Skin of body (tissue), 2 donors: Measurements from ENCODE around the gene PRXL2A. TPM values are rescaled to one million over a fixed set of nuclear protein-coding genes. Genes with fewer than 3 reads are reported as not detected.

Experiments
- DNase-seq: peaks from one replicate; lab custom pipeline; 2025; lab: John Stamatoyannopoulos, UW
- total RNA-seq: library from RNA; depleted of rRNA; stranded (reverse); fragments of >200 nt; gene quantifications from one replicate; pipeline ENCODE4 v1.2.3, GENCODE V29; 2014

PRXL2A gene
- total RNA-seq, 1 donor from 2014 or later, result 69.5 TPM

DNA sequence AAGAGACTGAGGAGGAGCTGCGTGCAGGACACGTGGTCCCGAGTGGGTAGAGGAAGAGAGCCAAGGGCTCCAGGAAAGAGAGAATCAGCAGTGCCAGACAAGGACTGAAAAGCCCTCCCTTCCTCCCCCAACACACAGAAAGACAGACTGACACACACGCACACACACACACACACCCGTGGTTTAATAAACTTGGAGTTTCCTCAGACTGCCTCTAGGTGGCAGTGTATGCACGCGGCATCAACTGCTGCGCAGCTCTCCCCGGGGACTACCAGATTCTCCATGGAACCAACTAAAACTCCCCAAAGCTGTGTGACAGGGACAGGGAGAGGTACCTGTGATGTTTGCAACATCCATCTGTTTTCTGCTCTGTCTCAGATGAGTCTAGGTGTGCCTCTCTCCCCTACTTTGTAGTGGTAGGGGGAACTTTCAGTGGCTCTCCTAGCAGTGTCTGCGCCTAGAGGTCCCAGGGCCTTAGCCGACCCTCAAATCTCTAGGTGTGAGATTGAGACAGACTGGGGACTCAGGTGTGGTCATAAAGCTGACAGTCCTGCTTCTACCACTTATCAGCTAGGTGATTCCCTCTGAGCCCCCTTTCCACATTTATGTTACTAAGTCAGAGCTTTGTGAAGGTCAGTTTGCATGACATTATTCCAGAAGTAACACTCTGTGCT lies 36.4 kb downstream of the PRXL2A start:
- peak; percentile 40 for DNase-seq

DNA sequence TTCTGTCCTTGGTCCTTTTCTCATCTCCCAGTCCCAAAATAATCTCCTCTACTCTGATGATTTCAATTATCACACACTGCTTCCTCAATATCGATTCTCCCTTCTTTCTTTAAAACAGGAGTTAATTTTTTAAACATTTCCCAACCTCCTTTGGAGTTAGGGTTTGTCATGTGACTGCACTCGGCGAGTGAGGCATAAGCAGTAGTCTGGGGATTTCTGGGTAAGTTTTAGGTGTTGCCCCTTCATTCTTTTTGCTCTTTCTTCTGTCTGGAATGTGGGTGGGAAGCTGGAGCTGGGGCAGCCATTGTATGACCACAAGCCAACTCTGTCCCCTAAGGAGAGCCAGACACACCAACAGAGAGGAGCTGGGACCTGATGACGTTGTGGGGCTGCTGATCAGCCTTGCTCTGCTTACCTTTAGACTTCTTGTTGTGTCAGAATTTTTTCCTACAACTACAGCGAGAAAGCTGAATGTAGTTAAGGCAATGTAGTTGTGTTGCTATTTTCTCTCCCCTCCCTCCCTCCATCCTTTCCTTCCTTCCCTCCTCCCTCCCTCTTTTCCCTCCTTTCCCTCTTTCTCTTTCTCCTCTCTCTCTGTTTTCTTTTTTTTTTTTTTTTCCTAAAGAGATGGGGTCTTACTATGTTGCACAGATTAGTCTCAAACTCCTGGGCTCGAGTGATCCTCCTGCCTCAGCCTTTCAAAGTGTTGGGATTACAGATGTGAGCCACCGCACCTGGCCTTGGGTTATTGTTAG lies 39.3 kb downstream of the PRXL2A start:
- no peak for DNase-seq

DNA sequence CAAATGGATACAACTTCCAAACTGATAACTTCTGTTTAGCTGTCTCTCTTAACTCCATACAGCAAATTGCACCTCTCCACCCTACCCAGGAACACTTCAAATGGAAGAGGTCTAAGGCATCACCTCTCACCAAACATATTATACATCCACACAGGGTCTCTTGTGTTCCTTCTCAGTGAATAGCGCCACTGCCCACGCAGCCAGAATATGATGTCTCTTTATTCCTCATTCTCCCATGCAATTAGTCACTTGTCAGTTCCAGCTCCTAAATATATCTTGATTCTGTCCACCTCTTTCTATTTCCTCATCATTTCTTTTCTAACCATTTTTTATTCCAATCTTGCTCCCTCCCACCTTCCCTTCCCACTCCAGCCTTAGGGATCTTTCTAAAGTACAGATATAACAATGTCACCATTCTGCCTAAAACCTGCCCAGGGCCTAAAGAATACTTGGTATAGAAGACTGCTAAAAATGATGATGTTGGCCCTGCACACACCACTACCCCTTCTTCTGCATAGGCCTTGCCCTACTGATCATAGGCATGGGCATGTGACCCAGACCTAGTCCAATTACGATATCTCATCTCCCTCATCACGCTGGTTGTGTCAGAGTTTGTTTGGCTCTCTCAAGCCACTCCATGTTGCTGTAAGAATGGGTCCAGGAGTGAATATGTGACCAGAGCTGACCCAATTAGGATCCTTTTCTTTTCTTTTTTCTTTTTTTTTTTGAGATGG lies 40.0 kb downstream of the PRXL2A start:
- no peak for DNase-seq

- no peak for DNase-seq
Observed at GRCh38 chr10:80449520-80449919, 41.2 kb downstream of the PRXL2A start.

DNA sequence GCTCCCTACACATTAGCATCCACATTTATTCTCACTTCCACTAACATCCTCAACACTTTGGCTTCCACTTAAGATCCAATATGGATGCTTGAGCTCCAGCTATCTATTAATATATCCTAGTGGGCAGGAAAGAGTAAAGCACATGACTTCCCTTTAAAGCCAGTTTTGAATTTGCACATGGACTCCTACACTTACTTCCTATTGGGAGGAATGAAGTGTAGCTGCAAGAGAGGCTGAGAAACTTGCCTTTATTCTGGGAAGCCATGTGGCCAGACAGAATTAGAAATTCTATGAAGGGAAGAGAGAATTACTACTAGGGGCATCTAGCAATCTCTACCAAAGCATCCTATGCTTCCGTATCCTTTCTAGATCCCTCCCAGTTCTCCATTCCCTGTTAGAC lies 42.8 kb downstream of the PRXL2A start:
- no peak for DNase-seq

DNA sequence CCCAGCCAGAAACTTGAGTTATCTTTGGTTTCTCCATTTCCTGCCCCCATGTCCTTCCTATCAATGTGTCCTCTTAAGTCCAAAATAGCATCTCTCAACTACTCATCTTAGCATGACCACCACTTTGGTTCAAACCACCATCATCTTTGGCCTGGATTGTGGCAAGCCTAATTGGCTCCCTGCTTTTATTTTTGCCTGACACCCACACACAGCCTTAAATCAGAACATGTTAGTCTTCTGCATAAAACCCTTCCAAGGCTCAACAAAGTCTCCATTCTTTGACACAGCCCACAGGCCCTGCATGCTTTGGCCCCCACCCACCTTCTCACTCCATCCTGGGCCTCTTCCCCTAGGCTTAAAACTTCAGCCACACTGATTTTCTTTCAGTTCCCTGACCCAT lies 43.7 kb downstream of the PRXL2A start:
- DNase-seq, result no peak

DNA sequence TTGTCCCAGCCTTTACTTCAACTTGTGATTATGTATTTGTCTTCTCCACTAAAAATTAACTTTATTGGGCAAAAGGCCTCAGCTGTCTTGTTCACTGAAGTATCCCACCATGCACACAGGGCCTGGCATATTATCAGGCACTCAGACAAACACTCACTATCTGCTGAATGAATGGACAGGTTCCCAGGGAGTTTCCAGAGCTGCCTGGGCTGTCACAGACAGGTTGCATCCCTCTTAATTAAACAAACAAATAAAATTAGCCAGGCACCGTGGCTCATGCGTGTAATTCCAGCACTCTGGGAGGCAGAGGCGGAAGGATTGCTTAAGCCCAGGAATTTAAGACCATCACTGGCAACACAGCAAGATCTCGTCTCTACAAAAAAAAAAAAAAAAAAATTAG lies 44.3 kb downstream of the PRXL2A start:
- DNase-seq, result no peak

DNA sequence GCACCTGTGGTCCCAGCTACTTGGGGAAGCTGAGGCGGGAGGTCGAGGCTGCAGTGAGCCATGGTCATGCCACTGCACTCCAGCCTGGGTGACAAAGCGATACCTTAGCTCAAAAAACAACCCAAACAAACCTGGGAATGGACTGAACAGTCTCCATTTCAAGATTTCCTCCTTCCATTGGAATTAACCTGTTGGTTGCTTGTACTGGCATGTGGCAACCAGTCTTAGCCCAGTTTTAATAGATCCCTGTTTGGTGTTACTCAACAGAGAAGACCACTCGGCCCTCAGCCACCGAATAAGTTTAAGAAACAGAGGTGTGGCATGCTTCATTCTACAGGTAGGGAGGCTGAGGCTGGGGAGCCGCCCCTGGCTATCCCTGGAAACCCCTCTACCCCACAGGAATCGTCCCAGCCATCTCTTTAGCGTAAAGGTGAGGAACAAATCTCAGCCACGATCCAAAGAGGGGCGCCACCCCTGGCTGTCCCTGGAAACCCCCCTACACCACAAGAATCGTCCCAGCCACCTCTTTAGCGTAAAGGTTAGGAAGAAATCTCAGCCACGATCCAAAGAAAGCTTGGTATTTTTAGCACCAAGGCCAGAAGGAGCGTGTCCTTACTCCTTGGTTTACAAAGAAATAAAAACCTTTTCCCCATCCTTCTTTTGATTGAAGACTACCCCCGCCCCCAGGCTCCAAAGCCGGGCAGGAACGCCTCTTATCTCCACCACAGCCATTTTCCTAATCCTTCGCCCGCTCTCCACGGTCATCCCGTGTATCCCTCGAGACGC lies 44.9 kb downstream of the PRXL2A start:
- no peak for DNase-seq

DNA sequence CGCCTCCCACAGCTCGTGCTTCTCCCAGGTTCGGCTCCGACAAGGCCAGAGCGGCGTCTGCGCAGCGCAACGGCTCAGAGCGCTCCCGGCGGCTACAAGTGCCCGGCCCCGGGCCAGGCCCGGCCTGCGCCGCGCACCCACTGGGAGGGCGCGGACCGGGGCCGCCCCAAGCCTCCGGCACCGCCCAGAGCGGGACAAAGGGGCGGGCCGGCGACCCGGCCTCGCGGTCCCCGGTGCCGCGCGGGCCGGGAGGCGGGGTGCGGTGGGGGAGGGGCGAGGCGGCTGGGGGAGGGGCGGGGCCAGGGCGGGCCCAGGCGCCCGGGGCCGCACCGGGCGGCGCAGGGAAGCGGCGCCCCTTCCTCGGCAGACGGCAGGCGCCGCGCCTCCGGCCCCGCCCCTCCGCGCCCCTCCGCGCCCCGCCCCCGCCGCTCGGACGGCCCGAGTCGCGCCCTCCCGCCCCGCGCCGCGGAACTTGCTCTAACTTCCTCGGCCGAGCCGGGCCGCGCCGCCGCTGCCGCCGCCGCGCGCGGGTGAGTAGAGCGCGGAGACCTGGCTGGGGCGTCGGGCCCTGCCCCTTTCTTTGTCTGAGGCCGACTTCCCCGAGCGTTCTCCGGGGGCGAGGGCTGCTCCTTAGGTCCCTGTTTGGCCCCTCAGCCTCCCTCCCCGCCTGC lies 45.6 kb downstream of the PRXL2A start, which contains the start of gene TSPAN14:
TSS of gene TSPAN14 (plus strand) at position 469 of the 671 bp plus-strand sequence. CDS start 34,924 bp downstream, outside the sequence.
- peak; percentile 69 for DNase-seq

- no peak for DNase-seq
Observed at GRCh38 chr10:80454513-80455460, 46.4 kb downstream of the PRXL2A start.

DNA sequence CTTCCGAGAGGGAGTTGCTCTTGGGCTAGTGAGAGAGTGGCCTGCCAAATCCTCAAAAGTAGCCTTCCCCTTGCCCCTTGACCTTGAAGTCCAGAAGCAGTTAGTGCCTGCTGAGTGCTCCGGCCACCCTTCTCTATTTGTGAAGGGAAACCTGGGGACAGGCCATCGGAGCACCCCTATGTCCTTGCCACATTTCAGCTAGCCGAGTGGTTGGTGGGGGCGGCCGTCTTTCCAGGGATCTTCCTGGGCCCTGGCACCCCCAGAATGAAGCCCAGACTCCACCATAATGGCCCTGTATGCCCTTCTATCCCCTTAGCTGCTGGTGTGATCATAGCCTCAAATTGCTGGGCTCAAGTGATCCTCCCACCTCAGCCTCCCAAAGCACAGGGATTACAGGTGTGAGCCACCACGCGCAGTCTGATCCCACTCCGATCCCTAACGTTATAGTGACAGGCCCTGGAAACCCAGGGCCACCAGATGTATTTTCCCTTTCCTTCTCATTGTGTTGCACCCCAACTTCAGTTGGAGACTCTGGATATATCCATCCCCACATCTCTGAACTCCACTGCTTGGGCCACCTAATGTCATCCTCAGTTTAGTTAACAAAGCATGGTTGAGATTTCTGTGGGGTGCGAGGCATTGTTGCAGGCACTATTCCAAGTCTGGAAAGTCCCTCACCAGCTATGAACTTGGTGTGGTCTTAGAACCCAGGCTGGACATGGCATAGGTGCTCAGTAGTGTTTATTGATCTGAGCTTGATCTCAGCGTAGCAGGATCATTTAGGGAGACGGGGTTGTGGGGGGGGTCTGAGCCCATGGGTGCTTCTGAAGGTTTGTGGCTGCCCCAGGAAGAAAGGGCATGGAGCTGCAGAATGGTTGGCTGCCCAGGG lies 47.4 kb downstream of the PRXL2A start:
- no peak for DNase-seq

- DNase-seq, result no peak
Observed at GRCh38 chr10:80457554-80458262, 49.4 kb downstream of the PRXL2A start.

- no peak for DNase-seq
Observed at GRCh38 chr10:80458263-80458625, 49.9 kb downstream of the PRXL2A start.

- DNase-seq, result no peak
Observed at GRCh38 chr10:80458638-80459037, 50.3 kb downstream of the PRXL2A start.

- DNase-seq, result peak; percentile 39
Observed at GRCh38 chr10:80459047-80459865, 50.9 kb downstream of the PRXL2A start.

DNA sequence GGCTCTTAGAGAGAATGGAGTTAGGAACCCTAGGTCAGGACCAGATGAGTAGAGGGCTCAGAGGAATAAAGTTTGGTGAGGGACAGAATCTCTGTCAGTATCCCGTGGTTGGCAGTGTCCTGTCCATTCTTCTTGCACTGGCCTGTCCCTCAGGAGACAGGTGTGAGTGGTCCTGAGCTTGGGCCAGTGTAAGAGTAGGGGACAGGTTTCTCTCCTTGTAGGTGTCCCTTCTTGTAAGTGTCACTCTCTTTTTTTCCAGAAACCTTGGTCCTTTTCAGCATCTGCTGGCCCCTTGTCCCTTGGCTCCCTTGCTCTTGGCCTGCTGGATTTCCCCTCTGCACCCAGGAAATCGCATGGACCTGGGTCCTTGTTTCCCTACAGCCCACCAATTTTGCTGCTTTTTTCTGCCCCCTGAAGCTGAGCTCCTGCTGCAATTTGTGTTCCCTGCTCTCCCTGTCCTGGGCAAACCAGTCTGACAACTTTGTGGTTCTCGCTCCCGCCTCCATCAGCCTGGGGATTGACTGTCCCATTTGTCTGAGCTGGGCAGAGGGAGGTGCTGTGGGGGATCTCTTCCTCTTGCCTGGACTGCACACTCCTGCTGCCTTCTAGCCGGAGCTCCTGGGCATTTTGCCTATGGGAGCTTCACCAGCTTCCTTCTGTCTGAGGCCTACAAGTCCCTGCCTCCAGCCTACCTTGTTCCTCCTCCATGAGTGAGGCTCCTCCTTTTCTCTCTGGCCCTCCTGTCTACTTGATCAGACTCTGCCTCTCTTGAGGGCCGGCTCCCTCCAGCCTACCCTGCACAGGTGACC lies 52.3 kb downstream of the PRXL2A start:
- DNase-seq, result no peak
